Endodermal cell (in vitro differentiated cells): Measurements from ENCODE around the gene EFNA2. TPM values are rescaled to one million over a fixed set of nuclear protein-coding genes. Genes with fewer than 3 reads are reported as not detected.

Experiments used
- DNase-seq: peaks from one replicate; pipeline ENCODE4 v3.0.0-alpha.2; 2017
- H3K27ac ChIP-seq: 2 replicates; pipeline ENCODE4 v1.5.1; 2013; ENCODE audit warnings: mild to moderate bottlenecking, low read depth, low read length, moderate library complexity
- H3K27me3 ChIP-seq: 2 replicates; pipeline ENCODE4 v1.6.1; 2013; ENCODE audit warnings: mild to moderate bottlenecking, low read length, moderate library complexity; ENCODE audit not compliant: insufficient read depth, control insufficient read depth, poor library complexity, severe bottlenecking
- H3K36me3 ChIP-seq: 2 replicates; pipeline ENCODE4 v1.7.0; 2013; ENCODE audit warnings: mild to moderate bottlenecking, low read length, moderate library complexity; ENCODE audit not compliant: control insufficient read depth, insufficient read depth
- H3K4me1 ChIP-seq: one replicate; pipeline ENCODE4 v1.7.0; 2013; ENCODE audit warnings: low read length; ENCODE audit not compliant: control insufficient read depth, insufficient read depth
- H3K4me3 ChIP-seq: 2 replicates; pipeline ENCODE4 v1.5.1; 2013; ENCODE audit warnings: mild to moderate bottlenecking, low read length, moderate library complexity
- H3K9ac ChIP-seq: 2 replicates; pipeline ENCODE4 v1.6.1; 2013; ENCODE audit warnings: mild to moderate bottlenecking, low read length, moderate library complexity; ENCODE audit not compliant: poor library complexity, severe bottlenecking; ENCODE audit errors: extremely low read depth
- H3K9me3 ChIP-seq: 2 replicates; pipeline ENCODE4 v1.6.1; 2013; ENCODE audit warnings: mild to moderate bottlenecking, low read length, moderate library complexity; ENCODE audit not compliant: control insufficient read depth
- H3K27ac Mint-ChIP-seq: 2 replicates; pipeline ENCODE4 v1.8.0; 2020; ENCODE audit warnings: mixed read lengths
- H3K27me3 Mint-ChIP-seq: 2 replicates; pipeline ENCODE4 v1.8.0; 2021; ENCODE audit warnings: mild to moderate bottlenecking, mixed read lengths; ENCODE audit not compliant: insufficient read depth
- H3K36me3 Mint-ChIP-seq: 2 replicates; pipeline ENCODE4 v1.8.0; 2020; ENCODE audit warnings: low read depth, mixed read lengths
- H3K4me1 Mint-ChIP-seq: 2 replicates; pipeline ENCODE4 v1.8.0; 2020; ENCODE audit warnings: mixed read lengths
- H3K4me3 Mint-ChIP-seq: 2 replicates; pipeline ENCODE4 v1.8.0; 2020; ENCODE audit warnings: mild to moderate bottlenecking, moderate library complexity, mixed read lengths
- H3K9me3 Mint-ChIP-seq: 2 replicates; pipeline ENCODE4 v1.8.0; 2020; ENCODE audit warnings: mild to moderate bottlenecking, mixed read lengths
- WGBS, 2 experiments: methylation state at CpG; one replicate each; pipeline versions ENCODE4 v1.1.5 to v1.1.7; 2013; ENCODE audit warnings: missing lambda C conversion rate in 2 of 2, mixed read lengths in 1 of 2; ENCODE audit not compliant: insufficient coverage in 1 of 2, insufficient read length in 1 of 2; 5-methylcytosine and 5-hydroxymethylcytosine counted together
- total RNA-seq, 2 donors: library from RNA; stranded (reverse); fragmentation: NEBNext Ultra II Directional in 1 of 2; extraction: Animal tissue kit (Norgen Biotek cat#: 25700) in 1 of 2; gene quantifications; 2 replicates in 1 of 2; 3 replicates in 1 of 2; pipeline ENCODE4 v1.2.1, GENCODE V29; 2021
- TF ChIP-seq, protein P1 (sequence below): fragments of 200-600 bp; sonication (generic); conservative IDR thresholded peaks from 2 replicates; pipeline ENCODE4 v1.5.0; 2021; ENCODE audit warnings: antibody characterized with exemption, mild to moderate bottlenecking

EFNA2 gene
- total RNA-seq, 2 donors from 2014 or later = 28.6 to 30.7 TPM

DNA sequence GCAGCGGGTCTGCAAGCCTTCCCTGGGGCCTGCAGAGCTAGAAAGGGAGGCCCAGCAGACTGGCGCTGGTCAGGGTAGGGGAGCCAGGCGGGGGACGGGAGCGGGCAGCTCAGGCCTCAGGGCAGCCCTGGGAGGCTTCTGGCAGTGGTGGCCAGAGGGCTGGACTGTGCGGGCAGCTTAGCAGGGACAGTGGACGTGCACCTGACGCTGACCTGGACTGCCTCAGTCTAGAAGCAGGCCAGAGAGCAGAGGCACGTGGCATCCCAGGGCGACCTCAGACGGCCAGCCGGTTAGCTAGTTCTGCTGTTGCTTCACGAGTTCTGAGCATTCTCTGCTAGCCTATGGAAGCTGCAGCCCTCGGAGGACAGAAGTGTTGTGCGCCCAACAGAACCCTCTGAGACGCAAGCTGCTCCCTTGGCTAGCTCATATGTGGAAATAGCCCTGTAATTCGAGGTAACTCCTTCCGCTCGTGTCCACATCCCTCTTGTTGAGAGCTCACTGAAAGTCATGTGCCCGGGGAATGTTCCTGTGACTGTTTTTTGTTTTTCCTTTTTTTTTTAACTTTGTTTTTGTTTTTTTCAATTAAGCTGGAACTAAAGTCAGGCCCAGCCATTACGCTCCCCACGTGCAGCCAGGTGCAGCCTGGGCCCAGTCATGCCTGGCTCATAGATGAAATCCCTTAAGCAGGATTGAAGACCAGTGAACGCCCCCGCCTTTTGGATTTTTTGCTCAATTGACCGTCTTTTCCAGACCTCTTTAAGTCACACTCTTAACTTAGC is 12.2 kb upstream of the EFNA2 start:
- Mint-ChIP-seq H3K4me1 (peaks cover 29% of the 10 kb centered on the region), H3K27ac (peak overlapping the region; percentile 50), H3K9me3 (no peaks in the 10 kb centered on the region), H3K27me3 (peaks cover 4% of the 10 kb centered on the region), H3K36me3 (peaks cover 54% of the 10 kb centered on the region), H3K4me3 (peak overlapping the region; percentile 60)
- no peaks in the 10 kb centered on the region for H3K9me3 ChIP-seq
- no peak for DNase-seq
- H3K27ac ChIP-seq = no peak overlapping the region
- H3K9ac ChIP-seq = no peak overlapping the region
- no peaks in the 10 kb centered on the region for H3K27me3 ChIP-seq
- TF ChIP-seq, protein P1, sequence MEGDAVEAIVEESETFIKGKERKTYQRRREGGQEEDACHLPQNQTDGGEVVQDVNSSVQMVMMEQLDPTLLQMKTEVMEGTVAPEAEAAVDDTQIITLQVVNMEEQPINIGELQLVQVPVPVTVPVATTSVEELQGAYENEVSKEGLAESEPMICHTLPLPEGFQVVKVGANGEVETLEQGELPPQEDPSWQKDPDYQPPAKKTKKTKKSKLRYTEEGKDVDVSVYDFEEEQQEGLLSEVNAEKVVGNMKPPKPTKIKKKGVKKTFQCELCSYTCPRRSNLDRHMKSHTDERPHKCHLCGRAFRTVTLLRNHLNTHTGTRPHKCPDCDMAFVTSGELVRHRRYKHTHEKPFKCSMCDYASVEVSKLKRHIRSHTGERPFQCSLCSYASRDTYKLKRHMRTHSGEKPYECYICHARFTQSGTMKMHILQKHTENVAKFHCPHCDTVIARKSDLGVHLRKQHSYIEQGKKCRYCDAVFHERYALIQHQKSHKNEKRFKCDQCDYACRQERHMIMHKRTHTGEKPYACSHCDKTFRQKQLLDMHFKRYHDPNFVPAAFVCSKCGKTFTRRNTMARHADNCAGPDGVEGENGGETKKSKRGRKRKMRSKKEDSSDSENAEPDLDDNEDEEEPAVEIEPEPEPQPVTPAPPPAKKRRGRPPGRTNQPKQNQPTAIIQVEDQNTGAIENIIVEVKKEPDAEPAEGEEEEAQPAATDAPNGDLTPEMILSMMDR = no peak
- WGBS, 2 experiments = 94 to 96% methylated on average over 18 to 25 of the region's 25 CpGs
- peaks cover 13% of the 10 kb centered on the region for H3K4me1 ChIP-seq
- H3K36me3 ChIP-seq = peaks cover 50% of the 10 kb centered on the region
- H3K4me3 ChIP-seq = no peak overlapping the region

DNA sequence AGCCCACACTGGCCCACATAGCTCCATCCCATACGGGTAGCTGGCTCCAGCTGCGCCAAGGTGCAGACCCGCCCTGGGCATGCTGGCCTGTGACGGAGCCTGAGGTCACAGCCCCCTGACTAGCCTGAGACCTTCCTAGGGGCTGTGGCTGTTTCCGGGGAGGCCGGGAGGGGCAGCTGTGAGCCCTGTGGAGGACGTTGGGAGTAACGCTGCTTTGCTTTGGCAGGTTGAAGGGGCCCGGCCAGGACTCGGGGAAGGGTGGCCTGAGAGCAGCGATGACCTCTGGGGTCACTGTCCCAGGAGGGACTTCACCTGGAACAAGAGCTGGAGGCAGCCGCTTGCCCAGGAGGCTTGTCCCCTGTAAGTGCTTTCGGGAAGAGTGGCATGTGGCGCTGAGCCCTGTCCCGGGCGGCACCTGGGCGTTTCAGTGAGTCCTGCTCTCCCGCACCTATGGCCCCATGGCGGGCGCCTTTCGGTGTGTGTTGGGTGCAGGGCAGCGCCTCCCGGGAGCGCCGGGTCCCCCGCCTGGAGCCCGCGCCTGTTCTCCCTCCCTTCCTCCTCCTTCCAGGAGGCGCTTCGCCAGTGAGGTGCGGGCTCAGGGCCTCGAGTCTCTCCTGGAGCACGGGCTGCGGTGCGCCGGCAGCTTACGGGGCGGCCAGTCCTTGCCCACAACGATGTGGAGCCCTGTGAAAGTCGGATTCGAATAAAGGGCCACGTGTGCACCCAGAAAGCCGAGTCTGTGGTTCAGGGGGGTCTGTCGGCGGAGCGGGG is 11.4 kb upstream of the EFNA2 start:
- peak overlapping the region; percentile 99 for H3K27ac ChIP-seq
- H3K9me3 Mint-ChIP-seq = no peaks in the 10 kb centered on the region
- H3K27me3 Mint-ChIP-seq = no peaks in the 10 kb centered on the region
- H3K9ac ChIP-seq = peak overlapping the region; percentile 25
- peaks cover 53% of the 10 kb centered on the region for H3K36me3 ChIP-seq
- H3K27me3 ChIP-seq = no peaks in the 10 kb centered on the region
- TF ChIP-seq, protein P1 = no peak
- H3K4me1 Mint-ChIP-seq = peaks cover 25% of the 10 kb centered on the region
- 88 to 89% methylated on average over 35 to 46 of the region's 46 CpGs for whole genome bisulfite sequencing, 2 experiments
- peak overlapping the region; percentile 94 for H3K27ac Mint-ChIP-seq
- no peaks in the 10 kb centered on the region for H3K9me3 ChIP-seq
- H3K4me3 ChIP-seq = peak overlapping the region; percentile 87
- DNase-seq = peak; percentile 74
- H3K4me1 ChIP-seq = peaks cover 13% of the 10 kb centered on the region
- H3K36me3 Mint-ChIP-seq = peaks cover 61% of the 10 kb centered on the region
- H3K4me3 Mint-ChIP-seq = peak overlapping the region; percentile 60

DNA sequence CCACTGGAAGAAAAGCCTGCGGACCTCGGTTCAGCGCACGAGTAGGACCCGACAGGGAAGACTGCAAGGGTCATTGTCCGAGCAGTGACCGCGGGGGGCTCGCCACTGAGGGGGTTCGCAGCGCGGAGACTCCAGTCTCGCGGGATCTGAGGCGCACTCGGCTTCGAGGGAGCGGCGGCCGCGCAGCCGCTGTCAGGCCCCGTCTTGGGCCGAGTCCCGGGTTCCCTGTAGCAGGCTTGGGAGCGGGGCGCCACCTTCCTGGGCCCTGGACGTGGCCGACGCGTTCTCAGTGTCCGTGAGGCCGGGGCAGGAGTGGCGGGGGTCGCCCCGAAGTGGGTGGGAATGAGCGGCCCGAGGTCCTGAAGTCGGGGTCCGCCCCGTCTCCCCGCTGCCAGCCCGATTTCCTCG is 10.8 kb upstream of the EFNA2 start:
- no peaks in the 10 kb centered on the region for H3K27me3 ChIP-seq
- Mint-ChIP-seq H3K27ac (peak overlapping the region; percentile 94), H3K36me3 (peaks cover 65% of the 10 kb centered on the region), H3K4me1 (peaks cover 25% of the 10 kb centered on the region), H3K4me3 (peak overlapping the region; percentile 60), H3K27me3 (no peaks in the 10 kb centered on the region), H3K9me3 (no peaks in the 10 kb centered on the region)
- peak overlapping the region; percentile 99 for H3K27ac ChIP-seq
- WGBS, 2 experiments = 46 to 80% methylated on average over 15 to 44 of the region's 44 CpGs
- H3K36me3 ChIP-seq = peaks cover 56% of the 10 kb centered on the region
- TF ChIP-seq, protein P1 = no peak
- DNase-seq = peak; percentile 81
- peak overlapping the region; percentile 87 for H3K4me3 ChIP-seq
- peaks cover 13% of the 10 kb centered on the region for H3K4me1 ChIP-seq
- H3K9ac ChIP-seq = peak overlapping the region; percentile 25
- no peaks in the 10 kb centered on the region for H3K9me3 ChIP-seq
